GM19025 (cell line): ENCODE results near the gene ATP2B3.

ENCODE experiments used
- ATAC-seq: cut with Tn5 transposase; IDR thresholded peaks from one replicate; pipeline ENCODE4 v1.9.1; 2021; ENCODE audit warnings: mild to moderate bottlenecking, low read depth, moderate library complexity; ENCODE audit not compliant: unreplicated experiment

The ATP2B3 gene

DNA sequence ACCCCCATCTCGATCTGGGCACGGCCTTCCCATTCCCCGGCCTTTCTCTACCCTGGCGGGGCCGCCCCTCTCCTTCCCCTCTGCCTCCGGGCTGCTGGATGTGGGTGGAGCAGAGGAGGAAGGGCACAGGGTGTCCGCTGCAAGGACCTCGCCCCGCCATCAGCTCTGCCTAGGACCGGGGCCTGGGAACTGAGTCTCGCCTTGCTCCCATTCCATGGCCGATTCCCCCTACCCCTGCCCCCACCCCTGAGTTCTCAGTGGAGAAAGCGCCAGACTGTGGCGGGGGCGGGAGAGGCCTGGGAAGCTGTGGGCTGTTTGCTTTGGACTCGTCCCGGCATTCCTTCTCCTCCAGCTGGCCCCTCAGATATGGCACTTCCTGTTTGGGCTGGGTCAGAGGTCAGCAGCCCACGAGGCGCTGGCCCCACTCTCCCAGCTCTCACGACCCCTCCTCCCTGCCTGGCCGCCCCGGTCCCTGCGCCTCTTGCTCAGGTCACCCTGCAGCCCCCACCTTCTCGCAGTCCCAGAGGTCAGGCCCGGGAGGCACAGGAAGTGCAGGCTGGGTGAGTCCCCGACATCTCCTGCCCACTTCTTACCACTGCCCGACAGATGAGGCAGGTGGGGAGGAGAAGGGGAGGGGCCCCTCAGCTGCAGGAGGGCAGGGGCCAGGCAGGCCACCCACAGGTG lies 29.1 kb upstream of the ATP2B3 start:
- no peak for ATAC-seq

GRCh38 chrX:153490217-153490930 lies 27.1 kb upstream of the ATP2B3 start:
- no peak for ATAC-seq

DNA sequence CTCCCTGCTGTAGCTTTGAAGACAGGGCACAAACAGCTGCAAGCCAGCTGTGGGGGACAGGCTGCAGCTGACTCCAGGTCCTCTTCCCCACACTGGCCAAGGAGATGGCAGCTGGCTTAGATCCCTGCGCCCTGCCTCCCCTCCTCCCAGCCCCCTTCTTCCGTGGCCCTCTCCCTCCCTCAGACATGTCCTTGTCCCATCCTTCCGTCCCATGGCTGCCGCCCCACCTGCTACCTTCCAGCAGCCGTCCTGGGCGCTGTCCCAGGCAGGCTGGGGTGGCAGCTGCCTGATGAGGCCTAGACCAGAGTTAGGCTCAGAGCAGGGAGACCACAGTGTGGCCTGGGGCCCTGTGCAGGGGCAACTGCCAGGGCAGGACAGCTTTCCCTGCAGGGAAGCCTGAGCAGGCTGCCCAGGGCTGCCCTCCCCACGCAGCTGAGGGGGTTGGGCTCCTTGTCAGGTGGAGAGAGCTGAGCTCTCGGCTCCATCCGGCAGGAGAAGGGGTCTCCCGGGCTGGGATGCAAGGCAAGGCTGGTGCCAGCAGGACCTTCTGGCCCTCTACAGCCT lies 26.0 kb upstream of the ATP2B3 start:
- ATAC-seq = no peak

- ATAC-seq = no peak
Observed at GRCh38 chrX:153491918-153492317, 25.5 kb upstream of the ATP2B3 start.

GRCh38 chrX:153492543-153492942 lies 24.9 kb upstream of the ATP2B3 start:
- no peak for ATAC-seq

- ATAC-seq = no peak
Observed at GRCh38 chrX:153493085-153493484, 24.4 kb upstream of the ATP2B3 start.

- no peak for ATAC-seq
Observed at GRCh38 chrX:153494061-153494460, 23.4 kb upstream of the ATP2B3 start.

DNA sequence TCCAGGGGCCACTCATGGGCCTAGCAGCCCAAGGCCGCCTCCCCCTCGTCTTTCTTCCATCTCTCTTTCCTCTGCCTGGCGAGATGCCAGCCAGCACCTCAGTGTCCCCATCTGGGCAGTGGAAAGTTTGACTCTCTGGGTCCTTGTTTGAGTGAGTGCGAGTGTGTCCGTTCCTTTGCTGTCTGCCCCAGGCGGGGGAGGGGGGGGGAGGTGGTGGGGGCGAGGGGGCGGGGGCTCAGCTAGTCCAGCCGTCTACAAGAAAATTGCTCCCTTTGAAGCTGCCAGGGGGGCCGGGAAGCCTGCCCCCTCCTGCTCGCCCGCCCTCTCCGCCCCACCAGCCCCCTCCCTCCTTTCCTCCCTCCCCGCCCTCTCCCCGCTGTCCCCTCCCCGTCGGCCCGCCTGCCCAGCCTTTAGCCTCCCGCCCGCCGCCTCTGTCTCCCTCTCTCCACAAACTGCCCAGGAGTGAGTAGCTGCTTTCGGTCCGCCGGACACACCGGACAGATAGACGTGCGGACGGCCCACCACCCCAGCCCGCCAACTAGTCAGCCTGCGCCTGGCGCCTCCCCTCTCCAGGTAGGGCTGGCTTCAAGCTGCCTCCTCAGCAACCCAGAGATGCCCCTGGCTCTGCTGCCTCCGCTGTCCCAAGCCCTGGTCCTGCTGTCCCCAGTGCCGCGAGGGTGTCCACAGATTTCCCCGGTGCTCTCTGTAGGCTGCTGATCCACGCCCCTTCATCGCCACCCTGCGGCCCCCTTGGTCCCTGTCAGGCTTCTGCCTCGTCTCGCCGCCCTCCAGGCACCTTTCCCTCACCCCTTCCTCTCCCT lies 22.7 kb upstream of the ATP2B3 start, which contains the start of gene BGN:
TSS of gene BGN (plus strand) at position 440 of the 821 bp plus-strand sequence. CDS start 9,652 bp downstream, outside the sequence.
- no peak for ATAC-seq

DNA sequence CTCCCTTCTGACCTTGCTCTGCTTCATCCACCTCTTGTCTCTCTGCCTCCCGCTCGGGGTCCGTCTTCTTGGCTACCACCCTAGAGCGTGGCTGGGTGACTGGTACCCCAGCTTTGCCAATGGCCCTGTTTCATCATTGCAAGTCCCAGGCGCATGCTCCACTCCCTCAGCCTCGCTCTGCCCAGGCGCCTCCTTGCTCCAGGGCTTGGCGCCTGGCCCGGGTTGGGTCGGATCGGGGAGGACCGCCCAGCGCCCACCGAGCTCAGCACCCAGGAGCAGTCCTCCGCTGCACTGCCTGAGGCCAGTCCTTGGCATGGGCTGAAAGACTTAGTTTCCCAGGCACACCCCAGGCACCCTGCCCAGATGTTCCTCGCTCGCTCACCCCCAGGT lies 22.1 kb upstream of the ATP2B3 start:
- ATAC-seq = no peak

GRCh38 chrX:153495903-153496589 lies 21.4 kb upstream of the ATP2B3 start:
- no peak for ATAC-seq

- no peak for ATAC-seq
Observed at GRCh38 chrX:153496590-153496959, 20.9 kb upstream of the ATP2B3 start.

GRCh38 chrX:153498453-153498852 lies 19.0 kb upstream of the ATP2B3 start:
- no peak for ATAC-seq

- no peak for ATAC-seq
Observed at GRCh38 chrX:153499341-153499740, 18.1 kb upstream of the ATP2B3 start.

DNA sequence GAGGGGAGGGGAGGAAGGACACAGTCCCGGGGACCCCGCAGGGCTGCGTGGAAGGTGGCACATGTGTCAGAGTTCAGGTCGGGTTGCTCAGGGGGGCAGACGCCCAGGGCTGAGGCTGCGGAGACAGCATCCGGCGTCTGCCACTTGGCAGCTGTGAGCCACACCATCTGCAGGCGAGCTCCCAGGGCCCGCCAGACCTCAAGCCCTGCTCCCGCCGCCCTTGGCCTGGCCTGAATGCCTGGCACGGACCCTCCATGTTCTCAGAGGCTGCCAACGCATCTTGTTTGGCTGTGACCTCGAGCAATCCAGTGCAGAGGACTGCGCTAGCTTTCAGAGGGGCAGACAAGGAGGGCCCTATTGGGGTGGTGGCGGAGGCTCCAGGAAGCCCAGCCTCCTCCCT lies 17.6 kb upstream of the ATP2B3 start:
- ATAC-seq = no peak

GRCh38 chrX:153500676-153501280 lies 16.7 kb upstream of the ATP2B3 start:
- ATAC-seq = no peak

DNA sequence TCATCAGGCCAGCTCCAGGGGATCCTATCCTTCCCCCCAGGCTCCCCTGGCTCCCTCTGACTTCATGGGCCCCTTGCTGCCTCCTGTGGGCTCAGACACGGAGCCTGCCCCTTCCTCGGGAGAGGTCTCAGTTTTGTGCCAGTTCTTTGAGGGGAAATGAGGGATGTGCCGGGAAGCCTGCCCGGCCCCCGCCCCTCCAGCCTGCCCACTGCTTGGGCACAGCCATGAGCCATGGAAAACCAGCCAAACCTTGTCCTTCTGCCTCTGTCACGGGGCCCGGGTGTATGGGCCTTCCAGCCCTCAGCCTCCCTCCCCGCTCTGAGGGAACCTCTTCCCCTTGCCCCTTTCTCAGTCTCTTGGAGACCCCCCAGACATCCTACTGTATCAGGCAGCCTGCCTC lies 15.9 kb upstream of the ATP2B3 start:
- no peak for ATAC-seq

DNA sequence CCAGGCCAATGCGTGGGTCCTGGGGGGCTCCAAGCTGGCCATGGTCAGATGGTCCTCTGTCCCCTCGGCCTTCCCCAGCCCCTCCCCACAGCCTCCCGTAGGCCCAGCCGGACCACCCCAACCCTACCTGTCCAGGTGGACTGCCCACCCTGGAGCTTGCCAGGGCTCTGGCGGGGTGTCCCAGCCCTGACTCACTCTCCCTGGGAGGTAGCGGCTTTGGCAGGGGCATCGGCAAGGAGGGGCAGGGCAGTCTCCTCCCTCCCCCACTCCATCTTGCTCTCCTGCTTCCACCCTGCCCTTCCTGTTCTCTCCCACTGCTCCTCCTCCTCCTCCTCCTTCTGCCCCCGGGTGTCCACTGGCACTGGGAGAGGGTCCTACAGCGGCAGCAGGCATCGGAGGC lies 15.3 kb upstream of the ATP2B3 start:
- no peak for ATAC-seq

DNA sequence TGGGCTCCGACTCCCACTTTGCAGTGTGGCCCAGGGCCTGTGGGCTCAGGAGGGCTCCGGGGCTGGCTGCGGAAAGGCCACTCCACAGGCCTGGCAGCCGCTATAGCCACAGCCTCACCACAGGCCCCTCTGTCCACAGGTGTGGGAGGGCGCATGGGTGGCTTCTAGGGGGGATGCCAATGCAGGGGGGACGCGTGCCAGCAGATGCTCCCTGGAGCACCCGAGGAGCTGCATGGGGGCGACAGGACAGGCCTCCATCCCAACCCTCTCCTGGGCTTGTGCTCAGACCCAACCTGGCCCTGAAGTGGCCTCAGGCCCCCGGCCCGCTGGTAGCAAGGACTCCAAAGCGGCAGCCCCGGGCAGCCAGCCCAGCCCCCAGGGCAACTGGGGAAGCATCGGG lies 14.6 kb upstream of the ATP2B3 start:
- no peak for ATAC-seq

- no peak for ATAC-seq
Observed at GRCh38 chrX:153504445-153505016, 12.9 kb upstream of the ATP2B3 start.

GRCh38 chrX:153505361-153505760 lies 12.1 kb upstream of the ATP2B3 start:
- no peak for ATAC-seq
